CD14-positive monocyte (primary cell): ENCODE results near the gene MCU. TPM values are rescaled to one million over a fixed set of nuclear protein-coding genes. Genes with fewer than 3 reads are reported as not detected.

ENCODE experiments used
- DNase-seq, 3 donors: peaks; one replicate each; pipeline ENCODE4 v3.0.0-alpha.2; 2011 to 2022
- H2AFZ ChIP-seq: 2 replicates; pipeline ENCODE4 v1.6.0; 2012; ENCODE audit warnings: mild to moderate bottlenecking, low read depth, low read length, inconsistent platforms; ENCODE audit not compliant: insufficient read depth, poor library complexity, severe bottlenecking
- H3K27ac ChIP-seq, 2 donors: 1 replicate in 1 of 2; 2 replicates in 1 of 2; pipeline ENCODE4 v1.5.1; 2012 to 2013; ENCODE audit warnings: low read length in 2 of 2, control low read depth in 1 of 2, inconsistent platforms in 1 of 2, low read depth in 1 of 2, mild to moderate bottlenecking in 1 of 2
- H3K27me3 ChIP-seq, 2 donors: one replicate each; pipeline versions ENCODE4 v1.6.0 to v1.6.1; 2011 to 2013; ENCODE audit warnings: low read length in 2 of 2; ENCODE audit not compliant: control insufficient read depth in 2 of 2, insufficient read depth in 2 of 2
- H3K36me3 ChIP-seq, 2 donors: replicated peaks in 1 of 2; 1 replicate in 1 of 2; 2 replicates in 1 of 2; pipeline versions ENCODE4 v1.5.1 to v1.6.1; 2012 to 2013; ENCODE audit warnings: low read length in 2 of 2, control low read depth in 1 of 2, inconsistent platforms in 1 of 2, mild to moderate bottlenecking in 1 of 2; ENCODE audit not compliant: insufficient read depth in 2 of 2, control insufficient read depth in 1 of 2
- H3K4me1 ChIP-seq, 2 donors: 1 replicate in 1 of 2; 2 replicates in 1 of 2; pipeline versions ENCODE4 v1.5.1 to v1.6.1; 2012 to 2013; ENCODE audit warnings: low read length in 2 of 2, control low read depth in 1 of 2, inconsistent platforms in 1 of 2, mild to moderate bottlenecking in 1 of 2, moderate library complexity in 1 of 2; ENCODE audit not compliant: insufficient read depth in 2 of 2, control insufficient read depth in 1 of 2
- H3K4me2 ChIP-seq: replicated peaks from 2 replicates; pipeline ENCODE3; 2012; ENCODE audit warnings: low read length, moderate library complexity, mild to moderate bottlenecking; ENCODE audit not compliant: poor library complexity, severe bottlenecking; ENCODE audit errors: extremely low read depth
- H3K4me3 ChIP-seq, 3 experiments: fragments of 200-600 bp in 1 of 3; sonication (generic) in 1 of 3; replicated peaks in 1 of 3; 1 replicate in 2 of 3; 2 replicates in 1 of 3; pipeline ENCODE4 v1.5.1; 2011 to 2013; ENCODE audit warnings: low read length in 3 of 3, mild to moderate bottlenecking in 3 of 3, control low read depth in 2 of 3, low read depth in 2 of 3, inconsistent platforms in 1 of 3, moderate library complexity in 1 of 3
- H3K79me2 ChIP-seq: 2 replicates; pipeline ENCODE4 v1.6.0; 2012; ENCODE audit warnings: mild to moderate bottlenecking, control low read depth, inconsistent platforms, low read length, moderate library complexity; ENCODE audit not compliant: insufficient read depth
- H3K9ac ChIP-seq: 2 replicates; pipeline ENCODE4 v1.6.0; 2017; ENCODE audit warnings: low read length, mild to moderate bottlenecking; ENCODE audit not compliant: insufficient read depth, poor library complexity, severe bottlenecking
- H3K9me3 ChIP-seq, 2 donors: replicated peaks in 1 of 2; 1 replicate in 1 of 2; 2 replicates in 1 of 2; pipeline versions ENCODE4 v1.5.1 to v1.6.1; 2012 to 2013; ENCODE audit warnings: low read length in 2 of 2, control low read depth in 1 of 2; ENCODE audit not compliant: control insufficient read depth in 1 of 2, insufficient read depth in 1 of 2
- H4K20me1 ChIP-seq: 2 replicates; pipeline ENCODE4 v1.6.0; 2012; ENCODE audit warnings: mild to moderate bottlenecking, low read length, control low read depth, moderate library complexity; ENCODE audit not compliant: insufficient read depth
- H3K27ac Mint-ChIP-seq, 7 donors: one replicate each; pipeline ENCODE4 v1.8.0; 2020; ENCODE audit warnings: mild to moderate bottlenecking in 7 of 7, mixed read lengths in 7 of 7, moderate library complexity in 6 of 7, inconsistent platforms in 2 of 7
- H3K27me3 Mint-ChIP-seq, 3 donors: one replicate each; pipeline ENCODE4 v1.8.0; 2021 to 2022; ENCODE audit warnings: low read depth in 3 of 3, mild to moderate bottlenecking in 3 of 3, mixed read lengths in 3 of 3, moderate library complexity in 3 of 3, inconsistent platforms in 1 of 3
- H3K36me3 Mint-ChIP-seq, 2 donors: one replicate each; pipeline ENCODE4 v1.8.0; 2020; ENCODE audit warnings: mixed read lengths in 2 of 2, inconsistent platforms in 1 of 2, mild to moderate bottlenecking in 1 of 2
- H3K4me1 Mint-ChIP-seq: one replicate; pipeline ENCODE4 v1.8.0; 2020; ENCODE audit warnings: mild to moderate bottlenecking, mixed read lengths
- H3K4me3 Mint-ChIP-seq, 2 donors: one replicate each; pipeline ENCODE4 v1.8.0; 2020; ENCODE audit warnings: mild to moderate bottlenecking in 2 of 2, mixed read lengths in 2 of 2, moderate library complexity in 1 of 2
- H3K9me3 Mint-ChIP-seq, 7 donors: one replicate each; pipeline ENCODE4 v1.8.0; 2020 to 2022; ENCODE audit warnings: mixed read lengths in 7 of 7, mild to moderate bottlenecking in 6 of 7, moderate library complexity in 6 of 7, inconsistent platforms in 2 of 7
- WGBS: methylation state at CpG from one replicate; pipeline ENCODE4 v1.1.5; 2013; ENCODE audit warnings: missing lambda C conversion rate; ENCODE audit not compliant: insufficient coverage; 5-methylcytosine and 5-hydroxymethylcytosine counted together
- intact Hi-C, 2 donors: fragments of 100-400 bp; cut with micrococcal nuclease; formaldehyde crosslinking; loops; one replicate each; pipeline versions ENCODE4 v1.15.0 to v1.15.1; 2023
- polyA plus RNA-seq, 3 donors: library from polyadenylated mRNA; depleted of rRNA in 1 of 3; unstranded in 2 of 3; stranded (reverse) in 1 of 3; fragments of 300-500 nt in 2 of 3; fragments of >200 nt in 1 of 3; fragmentation: Illumina TruSeq in 2 of 3; gene quantifications; 1 replicate in 2 of 3; 2 replicates in 1 of 3; pipeline ENCODE4 v1.2.3, GENCODE V29; 2012 to 2021
- TF ChIP-seq, protein P1 (sequence below): fragments of 200-600 bp; IDR thresholded peaks from one replicate; pipeline ENCODE4 v1.8.0; 2022; ENCODE audit warnings: antibody characterized with exemption, mild to moderate bottlenecking

The MCU gene
- polyA plus RNA-seq, 3 donors = 11.7 to 23.1 (median 16.5) TPM

DNA sequence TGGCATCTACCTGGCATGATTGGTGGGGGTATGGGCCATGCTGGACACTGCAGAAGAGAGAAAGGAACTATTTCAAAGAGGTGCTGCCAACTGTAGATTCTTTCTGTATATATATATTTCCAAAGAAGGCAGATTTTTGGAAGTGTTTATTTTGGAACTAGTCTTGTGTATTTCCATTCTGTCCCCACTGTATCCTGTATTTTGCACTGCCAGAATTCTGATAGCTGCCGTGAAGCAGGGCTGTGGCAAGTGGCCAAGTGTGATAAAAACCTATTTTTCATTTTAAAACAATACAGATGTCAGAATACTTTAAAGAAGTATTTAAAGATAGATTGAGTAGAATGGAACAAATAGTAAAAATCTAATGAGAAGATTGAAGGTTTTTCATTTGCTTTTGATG lies 17.1 kb downstream of the MCU start:
- peaks cover 0 to 10% of the 10 kb centered on the region in 2 donors for H3K36me3 ChIP-seq
- no peak overlapping the region for H3K4me3 ChIP-seq
- Mint-ChIP-seq H3K4me3 (no peak overlapping the region), H3K9me3 (no peaks in the 10 kb centered on the region), H3K4me1 (peaks cover 5% of the 10 kb centered on the region), H3K27ac (no peak overlapping the region), H3K36me3 (peaks cover 7% of the 10 kb centered on the region in 2 donors), H3K27me3 (no peaks in the 10 kb centered on the region)
- H3K27ac ChIP-seq = no peak overlapping the region
- H3K4me1 ChIP-seq = no peaks in the 10 kb centered on the region
- WGBS = no CpG with 5 or more reads among the region's 1 CpG
- H3K9ac ChIP-seq = no peak overlapping the region
- no peaks in the 10 kb centered on the region for H3K9me3 ChIP-seq
- no peak for DNase-seq
- no peak overlapping the region for H3K4me2 ChIP-seq
- TF ChIP-seq, protein P1, sequence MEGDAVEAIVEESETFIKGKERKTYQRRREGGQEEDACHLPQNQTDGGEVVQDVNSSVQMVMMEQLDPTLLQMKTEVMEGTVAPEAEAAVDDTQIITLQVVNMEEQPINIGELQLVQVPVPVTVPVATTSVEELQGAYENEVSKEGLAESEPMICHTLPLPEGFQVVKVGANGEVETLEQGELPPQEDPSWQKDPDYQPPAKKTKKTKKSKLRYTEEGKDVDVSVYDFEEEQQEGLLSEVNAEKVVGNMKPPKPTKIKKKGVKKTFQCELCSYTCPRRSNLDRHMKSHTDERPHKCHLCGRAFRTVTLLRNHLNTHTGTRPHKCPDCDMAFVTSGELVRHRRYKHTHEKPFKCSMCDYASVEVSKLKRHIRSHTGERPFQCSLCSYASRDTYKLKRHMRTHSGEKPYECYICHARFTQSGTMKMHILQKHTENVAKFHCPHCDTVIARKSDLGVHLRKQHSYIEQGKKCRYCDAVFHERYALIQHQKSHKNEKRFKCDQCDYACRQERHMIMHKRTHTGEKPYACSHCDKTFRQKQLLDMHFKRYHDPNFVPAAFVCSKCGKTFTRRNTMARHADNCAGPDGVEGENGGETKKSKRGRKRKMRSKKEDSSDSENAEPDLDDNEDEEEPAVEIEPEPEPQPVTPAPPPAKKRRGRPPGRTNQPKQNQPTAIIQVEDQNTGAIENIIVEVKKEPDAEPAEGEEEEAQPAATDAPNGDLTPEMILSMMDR = no peak
- no peak overlapping the region for H2AFZ ChIP-seq
- intact Hi-C loops = no loop called here
- H3K79me2 ChIP-seq = peaks cover 86% of the 10 kb centered on the region
- peaks cover 33% of the 10 kb centered on the region for H4K20me1 ChIP-seq
- no peaks in the 10 kb centered on the region for H3K27me3 ChIP-seq

DNA sequence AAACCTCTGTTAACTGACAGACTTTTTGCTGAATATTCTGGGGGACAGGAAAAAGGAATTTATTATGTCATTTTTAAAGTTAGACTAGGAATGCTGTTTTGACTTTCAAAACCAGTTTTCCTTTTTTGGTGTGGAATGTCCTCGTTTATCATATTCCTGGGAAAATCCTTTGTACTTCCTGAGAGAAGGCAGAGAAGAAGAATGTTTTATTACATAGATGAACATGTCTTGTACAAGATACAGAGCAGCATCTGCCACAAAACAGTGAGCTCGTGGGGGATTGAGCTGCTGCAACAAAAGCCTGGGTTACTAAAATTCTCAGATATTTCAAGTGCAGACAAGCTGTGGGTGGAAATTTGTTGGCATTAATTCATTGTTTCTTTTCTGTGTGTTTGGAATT lies 20.2 kb downstream of the MCU start:
- H2AFZ ChIP-seq = no peak overlapping the region
- TF ChIP-seq, protein P1 = no peak
- no peaks in the 10 kb centered on the region for H3K9me3 ChIP-seq
- no peaks in the 10 kb centered on the region for H3K4me1 ChIP-seq
- no peak overlapping the region for H3K27ac ChIP-seq
- H3K79me2 ChIP-seq = peaks cover 88% of the 10 kb centered on the region
- H3K9me3 Mint-ChIP-seq = no peaks in the 10 kb centered on the region
- H3K4me1 Mint-ChIP-seq = peaks cover 5% of the 10 kb centered on the region
- no peak overlapping the region for H3K4me3 ChIP-seq
- no peak overlapping the region for H3K9ac ChIP-seq
- no peaks in the 10 kb centered on the region for H3K27me3 ChIP-seq
- H3K4me2 ChIP-seq = no peak overlapping the region
- no CpG with 5 or more reads among the region's 2 CpGs for WGBS
- peaks cover 36% of the 10 kb centered on the region for H4K20me1 ChIP-seq
- peaks cover 15 to 37% of the 10 kb centered on the region in 2 donors for H3K36me3 ChIP-seq
- intact Hi-C loops = no loop called here
- no peak overlapping the region for H3K4me3 Mint-ChIP-seq
- H3K36me3 Mint-ChIP-seq = peaks cover 17 to 23% of the 10 kb centered on the region in 2 donors
- no peak for DNase-seq
- H3K27me3 Mint-ChIP-seq = no peaks in the 10 kb centered on the region
- H3K27ac Mint-ChIP-seq = no peak overlapping the region
